Panc1 (cell line): ENCODE data around the gene CALHM6. TPM values are rescaled to one million over a fixed set of nuclear protein-coding genes. Genes with fewer than 3 reads are reported as not detected.

Source experiments
- ATAC-seq: fragments of 200-7000 bp; cut with Tn5 transposase; 2 replicates; pipeline ENCODE4 v1.9.1; 2020; ENCODE audit warnings: mild to moderate bottlenecking, moderate library complexity
- BruUV-seq: library from RNA; stranded (reverse); fragments of 400-500 nt; replicated peaks from 2 replicates; lab custom pipeline; 2021; lab: Mats Ljungman, UMichigan
- CTCF ChIA-PET: fragments of 300-600 bp; sonication (Branson Sonifier 250); formaldehyde crosslinking; loops from one replicate; lab custom pipeline; 2022; ENCODE audit warnings: antibody characterized with exemption; lab: Charles Lee
- POLR2A ChIA-PET: fragments of 300-600 bp; sonication (Branson Sonifier 250); formaldehyde crosslinking; loops from one replicate; lab custom pipeline; 2022; ENCODE audit warnings: antibody characterized with exemption; lab: Charles Lee
- DNase-seq: peaks from one replicate; pipeline ENCODE4 v3.0.0-alpha.2; 2010; ENCODE audit warnings: low read depth, low spot score
- H3K27ac ChIP-seq: 2 replicates; pipeline ENCODE4 v1.5.1; 2011; ENCODE audit warnings: mild to moderate bottlenecking, low read length, inconsistent platforms
- H3K27me3 ChIP-seq: fragments of 200-500 bp; sonication (Bioruptor generic); 2 replicates; pipeline ENCODE4 v1.6.0; 2014; ENCODE audit warnings: low read length, inconsistent platforms; ENCODE audit not compliant: control insufficient read depth, insufficient read depth
- H3K36me3 ChIP-seq: fragments of 200-500 bp; sonication (Bioruptor generic); 2 replicates; pipeline ENCODE4 v1.5.1; 2014; ENCODE audit warnings: inconsistent platforms, mild to moderate bottlenecking, low read length, moderate library complexity; ENCODE audit not compliant: control insufficient read depth, insufficient read depth
- H3K4me1 ChIP-seq: 2 replicates; pipeline ENCODE4 v1.5.1; 2011; ENCODE audit warnings: inconsistent platforms, mild to moderate bottlenecking, low read length, moderate library complexity; ENCODE audit not compliant: control insufficient read depth, insufficient read depth
- H3K4me3 ChIP-seq, 2 experiments: 2 replicates each; pipeline ENCODE4 v1.5.1; 2011 to 2012; ENCODE audit warnings: low read depth in 2 of 2, low read length in 2 of 2, mild to moderate bottlenecking in 2 of 2, inconsistent platforms in 1 of 2, moderate library complexity in 1 of 2
- H3K9me3 ChIP-seq: fragments of 200-500 bp; sonication (Bioruptor generic); 2 replicates; pipeline ENCODE4 v1.5.1; 2014; ENCODE audit warnings: low read depth, mild to moderate bottlenecking, inconsistent platforms, low read length, moderate library complexity; ENCODE audit not compliant: control insufficient read depth, insufficient read depth
- POLR2AphosphoS5 ChIP-seq: IDR thresholded peaks from 2 replicates; pipeline ENCODE4 v1.6.1; 2012; ENCODE audit warnings: mild to moderate bottlenecking, low read depth, low read length, moderate library complexity
- REST ChIP-seq, 2 experiments: IDR thresholded peaks; 2 replicates each; pipeline ENCODE4 v1.6.1; 2011 to 2012; ENCODE audit warnings: low read depth in 2 of 2, control low read depth in 1 of 2, low read length in 1 of 2, mild to moderate bottlenecking in 1 of 2, moderate library complexity in 1 of 2; ENCODE audit not compliant: insufficient read depth in 1 of 2
- TCF7L2 ChIP-seq: IDR thresholded peaks from 2 replicates; pipeline ENCODE4 v1.6.1; 2011; ENCODE audit warnings: mild to moderate bottlenecking, low read depth, low read length, inconsistent platforms
- in situ Hi-C: cut with HindIII; loops from 2 replicates; pipeline ENCODE4 v1.10.0; 2016; ENCODE audit warnings: low sequenced_read_pairs, low pct_unique_long_range_greater_than_20kb
- intact Hi-C: fragments of 100-400 bp; cut with micrococcal nuclease; formaldehyde crosslinking; loops from one replicate; pipeline ENCODE4 v1.10.0; 2022; ENCODE audit not compliant: unreplicated experiment
- total RNA-seq: library from RNA; stranded (reverse); gene quantifications from one replicate; pipeline ENCODE4 v1.2.1, GENCODE V29; 2021; ENCODE audit not compliant: unreplicated experiment
- TF ChIP-seq, protein P1 (sequence below): fragments of 450-650 bp; IDR thresholded peaks from 2 replicates; pipeline ENCODE4 v1.5.1; 2017; ENCODE audit warnings: mild to moderate bottlenecking

Gene CALHM6
- total RNA-seq, 1 experiment from 2014 or later, result not detected

DNA sequence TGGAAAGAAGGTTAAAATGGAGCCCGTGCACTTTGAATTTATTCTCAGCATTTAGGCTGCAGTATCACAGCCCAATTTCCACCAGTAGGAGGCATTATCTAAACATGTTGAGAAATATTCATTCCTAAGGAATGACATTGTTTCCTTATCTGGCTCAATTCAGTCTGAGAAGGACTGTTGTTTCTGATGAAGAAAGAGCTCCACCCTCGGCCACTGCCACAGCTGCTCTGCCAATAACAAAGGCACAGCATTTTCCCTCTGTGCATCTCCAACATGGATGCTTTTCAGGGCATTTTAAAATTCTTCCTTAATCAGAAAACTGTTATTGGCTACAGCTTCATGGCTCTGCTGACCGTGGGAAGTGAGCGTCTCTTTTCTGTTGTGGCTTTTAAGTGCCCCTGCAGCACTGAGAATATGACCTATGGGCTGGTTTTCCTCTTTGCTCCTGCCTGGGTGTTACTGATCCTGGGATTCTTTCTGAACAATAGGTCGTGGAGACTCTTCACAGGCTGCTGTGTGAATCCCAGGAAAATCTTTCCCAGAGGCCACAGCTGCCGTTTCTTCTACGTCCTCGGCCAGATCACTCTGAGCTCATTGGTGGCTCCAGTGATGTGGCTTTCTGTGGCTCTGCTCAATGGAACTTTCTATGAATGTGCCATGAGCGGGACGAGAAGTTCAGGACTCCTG is 50.4 kb downstream of the CALHM6 start, which contains the start of gene CALHM5:
TSS of gene CALHM5 (plus strand) at position 216 of the 687 bp plus-strand sequence. CDS start at position 274, 58 bp downstream.
- DNase-seq, result peak; percentile 54
- no peak within 1 kb of the TSS for H3K27ac ChIP-seq
- no peaks in the 10 kb centered on the region for H3K9me3 ChIP-seq
- TF ChIP-seq, protein P1, sequence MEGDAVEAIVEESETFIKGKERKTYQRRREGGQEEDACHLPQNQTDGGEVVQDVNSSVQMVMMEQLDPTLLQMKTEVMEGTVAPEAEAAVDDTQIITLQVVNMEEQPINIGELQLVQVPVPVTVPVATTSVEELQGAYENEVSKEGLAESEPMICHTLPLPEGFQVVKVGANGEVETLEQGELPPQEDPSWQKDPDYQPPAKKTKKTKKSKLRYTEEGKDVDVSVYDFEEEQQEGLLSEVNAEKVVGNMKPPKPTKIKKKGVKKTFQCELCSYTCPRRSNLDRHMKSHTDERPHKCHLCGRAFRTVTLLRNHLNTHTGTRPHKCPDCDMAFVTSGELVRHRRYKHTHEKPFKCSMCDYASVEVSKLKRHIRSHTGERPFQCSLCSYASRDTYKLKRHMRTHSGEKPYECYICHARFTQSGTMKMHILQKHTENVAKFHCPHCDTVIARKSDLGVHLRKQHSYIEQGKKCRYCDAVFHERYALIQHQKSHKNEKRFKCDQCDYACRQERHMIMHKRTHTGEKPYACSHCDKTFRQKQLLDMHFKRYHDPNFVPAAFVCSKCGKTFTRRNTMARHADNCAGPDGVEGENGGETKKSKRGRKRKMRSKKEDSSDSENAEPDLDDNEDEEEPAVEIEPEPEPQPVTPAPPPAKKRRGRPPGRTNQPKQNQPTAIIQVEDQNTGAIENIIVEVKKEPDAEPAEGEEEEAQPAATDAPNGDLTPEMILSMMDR, result peak; percentile 67
- no peak for TF ChIP-seq POLR2AphosphoS5
- intact Hi-C loops, result no loop called here
- no peaks in the 10 kb centered on the region for H3K36me3 ChIP-seq
- ATAC-seq, result peak; percentile 84
- ChIA-PET POLR2A (no interaction called here), CTCF (interaction anchor here (0.8 kb wide), 1 partner anchor 224 kb away, joined by 4 read pairs; no protein-coding TSS in a partner anchor)
- peak within 1 kb of the TSS in 1 of 2 experiments; percentile 21; a peak in 2 of 4 replicates for H3K4me3 ChIP-seq
- in situ Hi-C loops, result no loop called here
- peaks cover 29% of the 10 kb centered on the region; the same call in 1 of the 2 replicates for H3K27me3 ChIP-seq
- H3K4me1 ChIP-seq, result 0 out of 2 replicates have a peak, but pooled peaks cover 4% of the 10 kb centered on the region
- BruUV-seq, result no TSS peak

DNA sequence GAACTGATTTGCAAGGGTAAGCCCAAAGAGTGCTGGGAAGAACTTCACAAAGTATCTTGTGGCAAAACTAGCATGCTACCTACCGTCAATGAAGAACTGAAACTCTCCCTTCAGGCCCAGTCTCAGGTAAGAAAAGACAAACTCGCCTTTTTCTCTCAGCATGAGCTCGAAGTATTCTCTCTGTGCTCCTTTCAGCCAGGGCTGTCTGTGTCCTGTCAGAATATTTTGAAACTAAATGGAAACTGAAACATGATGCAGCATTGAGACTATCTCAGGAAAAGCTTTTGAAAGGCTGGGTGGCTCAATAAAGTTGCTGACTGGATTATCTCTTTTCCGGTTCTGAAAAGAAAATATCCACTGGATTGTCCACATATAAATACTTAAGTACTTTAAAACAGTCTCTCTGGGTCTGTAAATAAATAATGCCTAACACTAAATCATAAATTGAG is 51.0 kb downstream of the CALHM6 start:
- H3K4me3 ChIP-seq, result peak overlapping the region in 1 of 2 experiments; percentile 21; a peak in 2 of 4 replicates
- BruUV-seq, result no TSS peak
- intact Hi-C loops, result no loop called here
- CTCF ChIA-PET, result interaction anchor here (0.8 kb wide), 1 partner anchor 224 kb away, joined by 4 read pairs; no protein-coding TSS in a partner anchor
- TF ChIP-seq TCF7L2, result no peak
- no peak for TF ChIP-seq POLR2AphosphoS5
- TF ChIP-seq, protein P1, result no peak
- TF ChIP-seq REST (IDR thresholded peaks at IDR 0.05; ENCODE audit: insufficient read depth in 1 of 2, low read depth in 2 of 2, low read length in 1 of 2), result no peak
- no peak for DNase-seq
- peaks cover 29% of the 10 kb centered on the region; the same call in 1 of the 2 replicates for H3K27me3 ChIP-seq
- no peaks in the 10 kb centered on the region for H3K9me3 ChIP-seq
- ATAC-seq, result peak; percentile 8; the same call in 1 of the 2 replicates
- 0 out of 2 replicates have a peak, but pooled peaks cover 4% of the 10 kb centered on the region for H3K4me1 ChIP-seq
- H3K27ac ChIP-seq, result no peak overlapping the region
- H3K36me3 ChIP-seq, result no peaks in the 10 kb centered on the region
- in situ Hi-C loops, result no loop called here
- POLR2A ChIA-PET, result no interaction called here
